ENCODE measurements around the gene PRR5L.

PRR5L gene

DNA sequence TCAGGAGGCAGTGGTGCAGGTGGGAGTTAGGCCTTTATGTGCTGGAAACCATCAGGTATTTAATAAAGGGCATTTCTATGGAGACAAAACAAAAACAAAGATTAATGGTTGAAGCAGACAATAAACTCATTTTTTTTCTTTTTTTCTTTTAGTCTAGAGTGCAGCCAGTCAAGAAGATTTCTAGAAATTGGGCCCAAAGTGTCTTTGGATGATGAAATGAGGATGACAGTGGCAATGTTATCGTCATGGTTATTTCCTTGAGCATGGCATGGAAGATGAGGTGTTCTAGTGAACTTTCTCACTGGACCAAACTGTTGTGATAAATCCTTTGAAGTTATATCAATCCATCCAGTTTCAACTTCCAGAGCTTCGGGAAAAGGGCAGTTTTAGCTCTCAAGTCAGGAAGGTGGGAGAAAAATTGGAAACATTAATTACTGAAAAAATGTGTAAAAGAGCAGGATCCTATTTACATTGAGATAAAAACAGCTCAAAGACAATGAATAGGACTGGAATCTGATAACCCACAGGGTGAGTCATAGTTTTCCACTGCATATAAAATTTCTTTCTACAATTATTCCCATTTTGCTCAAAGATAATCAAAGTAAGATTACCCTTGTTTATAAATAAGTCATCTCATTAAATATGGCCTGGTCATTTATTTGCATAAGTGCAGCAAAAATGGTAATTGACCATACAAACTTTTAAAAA is 33.0 kb downstream of the PRR5L start:
- DNase-seq = no peak

DNA sequence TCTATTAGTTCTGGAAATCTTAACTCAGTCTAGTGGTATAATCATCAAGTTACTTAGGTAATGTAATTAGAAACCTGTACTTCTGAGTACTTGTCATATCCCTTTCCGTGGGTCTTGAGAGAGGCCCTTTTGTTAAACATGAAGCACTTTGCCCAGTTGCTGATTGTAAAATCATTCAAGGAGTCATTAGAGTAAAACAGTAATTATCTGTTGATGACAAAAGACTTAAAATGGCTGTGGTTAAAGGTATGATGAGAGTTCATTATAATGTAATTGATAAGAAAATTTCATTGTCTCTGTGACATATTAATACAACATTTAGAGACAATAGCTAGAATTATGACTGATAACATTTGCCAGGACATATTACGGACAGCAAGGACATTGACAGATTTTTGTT is 34.3 kb downstream of the PRR5L start:
- DNase-seq = no peak

DNA sequence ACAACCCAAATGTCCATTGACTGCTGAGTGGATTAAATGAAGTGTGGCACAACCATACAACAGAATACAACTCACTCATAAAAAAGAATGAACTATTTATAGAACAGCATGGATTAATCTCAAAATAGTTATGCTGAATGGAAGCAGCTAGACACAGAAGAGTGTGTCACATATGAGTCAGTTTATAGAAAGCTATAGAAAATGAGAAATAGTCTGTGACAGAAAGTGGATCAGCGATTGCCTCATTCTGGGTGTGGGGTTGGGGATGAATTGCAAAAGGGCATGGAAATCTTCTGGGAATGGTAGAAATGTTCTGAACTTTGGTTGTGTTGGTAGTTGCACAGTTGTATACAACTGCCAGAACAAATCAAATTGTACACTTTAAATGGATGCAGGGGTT is 37.4 kb downstream of the PRR5L start:
- DNase-seq = no peak

DNA sequence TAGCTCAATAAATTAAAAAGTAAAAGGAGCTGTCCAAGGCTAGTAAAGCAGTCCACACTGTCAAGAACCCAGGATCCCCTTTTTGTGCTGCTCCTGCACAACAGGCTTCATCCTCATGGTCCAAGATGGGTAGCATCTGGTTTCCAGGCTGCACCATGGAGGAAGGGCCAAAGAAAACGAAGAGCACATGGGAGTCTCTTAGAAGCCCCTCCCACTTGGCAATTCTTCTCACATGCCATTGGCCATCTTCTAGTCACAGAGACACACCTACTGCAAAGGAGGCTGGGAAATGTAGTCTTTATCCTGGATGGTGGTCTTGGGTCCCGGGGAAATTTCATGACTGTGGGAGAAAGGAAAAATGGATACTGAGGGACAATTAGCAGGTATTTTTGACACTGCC is 37.8 kb downstream of the PRR5L start:
- DNase-seq = no peak

DNA sequence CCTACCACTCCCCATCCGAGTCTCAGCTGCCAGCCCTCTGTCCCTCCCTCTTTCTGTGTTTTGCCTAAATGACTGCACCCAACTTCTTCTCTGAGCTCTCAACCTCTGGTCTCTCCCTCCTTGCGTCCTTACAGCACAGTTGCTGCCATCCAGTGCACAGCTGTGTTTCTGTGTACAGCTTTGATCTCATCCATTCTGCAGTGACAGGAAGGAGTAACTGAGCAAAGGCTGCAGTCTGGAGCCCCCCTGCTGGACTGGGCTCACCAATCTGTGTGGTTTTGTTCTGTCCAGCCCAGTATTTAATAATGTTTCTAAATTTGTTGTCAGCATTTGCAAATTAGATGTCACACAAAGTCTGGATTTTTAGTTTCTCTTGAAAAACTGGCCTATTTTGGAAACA is 43.8 kb downstream of the PRR5L start:
- DNase-seq = no peak

DNA sequence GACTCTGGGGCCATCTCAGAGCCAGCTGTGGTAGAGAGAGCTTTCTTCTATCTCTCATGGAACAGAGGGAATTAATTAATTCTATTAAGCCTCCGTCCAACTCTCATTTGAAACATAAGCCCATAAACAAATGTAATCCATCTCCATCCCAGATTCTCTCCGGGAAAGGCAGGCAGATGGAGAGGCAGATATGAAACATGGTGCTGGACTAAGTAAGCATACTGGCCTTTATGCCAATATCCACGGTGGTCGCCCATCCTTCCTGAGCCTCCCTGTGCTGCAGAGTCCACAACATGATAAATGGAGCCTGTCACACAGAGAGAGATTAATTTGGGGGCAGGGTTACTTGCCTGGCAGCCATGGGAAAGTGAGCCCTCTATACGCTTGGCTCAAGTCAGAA is 44.8 kb downstream of the PRR5L start:
- DNase-seq = no peak

DNA sequence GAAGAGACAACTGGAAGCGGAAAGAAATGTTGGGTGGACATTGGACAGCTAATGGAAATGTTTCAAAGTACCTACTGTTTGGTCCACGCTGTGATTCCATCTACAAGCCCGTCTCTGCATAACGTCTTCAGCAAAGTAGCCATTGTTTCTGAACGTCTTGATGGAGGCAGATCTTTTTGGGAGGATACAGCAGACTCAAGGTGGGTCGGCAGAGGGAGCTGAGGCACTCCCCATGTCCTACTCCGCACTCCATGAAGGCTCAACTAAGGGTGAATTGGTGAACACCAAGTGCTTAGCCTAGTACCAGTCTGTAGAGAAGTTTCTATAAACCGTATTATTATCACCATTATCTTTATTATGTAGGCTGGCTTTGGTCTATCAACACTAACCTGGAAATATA is 45.8 kb downstream of the PRR5L start:
- DNase-seq = no peak

DNA sequence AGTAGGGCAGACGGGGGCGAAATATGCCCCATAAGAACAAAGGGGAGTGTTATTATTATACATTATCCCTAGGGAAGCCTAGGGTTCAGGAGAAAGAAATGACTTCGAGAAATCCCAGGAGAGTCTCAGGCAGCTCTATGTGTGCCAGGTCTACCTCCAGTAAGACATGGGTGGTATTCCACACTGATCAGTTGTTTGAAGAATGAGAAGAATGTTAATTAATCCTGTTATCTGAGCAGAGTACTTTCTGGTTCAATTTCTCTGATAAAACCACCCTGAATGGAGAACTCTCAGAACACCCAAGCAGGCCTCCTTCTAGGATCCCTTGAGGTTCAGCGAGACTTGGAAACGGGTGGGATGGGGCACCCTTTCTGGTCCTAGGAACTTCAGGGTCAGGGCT is 46.2 kb downstream of the PRR5L start:
- no peak for DNase-seq

DNA sequence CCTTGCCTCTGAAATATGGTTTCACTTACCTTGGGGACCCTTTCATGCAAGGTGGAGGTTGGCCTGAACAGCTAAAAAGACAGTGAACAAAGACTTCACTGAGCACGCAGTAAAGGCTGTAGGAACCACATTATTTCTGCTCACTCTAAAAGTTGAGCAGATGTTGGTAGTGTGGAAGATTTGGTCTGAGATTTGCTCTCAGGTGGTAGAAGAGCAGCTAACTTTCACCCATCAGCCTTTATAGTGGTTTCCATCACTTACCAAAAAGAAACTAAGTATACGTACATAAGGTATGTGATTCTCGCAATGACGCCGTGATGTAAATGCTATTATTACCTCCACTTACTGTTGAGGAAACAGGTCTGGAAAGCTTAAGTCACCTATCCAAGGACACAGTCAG is 47.3 kb downstream of the PRR5L start:
- no peak for DNase-seq

DNA sequence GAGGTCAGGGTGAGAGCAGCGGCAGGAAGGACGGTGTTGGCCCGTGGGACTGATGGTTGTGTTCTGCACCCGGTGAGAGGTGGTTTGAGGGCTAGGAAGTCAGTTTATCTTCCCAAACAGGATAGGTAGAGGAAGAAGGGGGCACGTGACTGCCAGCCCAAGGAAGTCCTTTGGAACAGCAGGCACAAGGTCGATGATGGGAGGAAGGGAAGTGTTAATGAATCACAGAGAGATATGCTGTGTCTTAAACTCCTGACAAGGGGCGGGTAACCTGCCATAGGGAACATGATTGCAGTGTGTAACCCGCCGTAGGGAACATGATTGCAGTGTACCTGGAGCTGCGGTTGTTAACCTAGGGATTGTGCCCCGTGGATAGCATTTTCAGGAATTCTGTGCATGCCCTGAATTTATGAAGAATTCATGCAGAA is 49.0 kb downstream of the PRR5L start:
- DNase-seq = no peak

DNA sequence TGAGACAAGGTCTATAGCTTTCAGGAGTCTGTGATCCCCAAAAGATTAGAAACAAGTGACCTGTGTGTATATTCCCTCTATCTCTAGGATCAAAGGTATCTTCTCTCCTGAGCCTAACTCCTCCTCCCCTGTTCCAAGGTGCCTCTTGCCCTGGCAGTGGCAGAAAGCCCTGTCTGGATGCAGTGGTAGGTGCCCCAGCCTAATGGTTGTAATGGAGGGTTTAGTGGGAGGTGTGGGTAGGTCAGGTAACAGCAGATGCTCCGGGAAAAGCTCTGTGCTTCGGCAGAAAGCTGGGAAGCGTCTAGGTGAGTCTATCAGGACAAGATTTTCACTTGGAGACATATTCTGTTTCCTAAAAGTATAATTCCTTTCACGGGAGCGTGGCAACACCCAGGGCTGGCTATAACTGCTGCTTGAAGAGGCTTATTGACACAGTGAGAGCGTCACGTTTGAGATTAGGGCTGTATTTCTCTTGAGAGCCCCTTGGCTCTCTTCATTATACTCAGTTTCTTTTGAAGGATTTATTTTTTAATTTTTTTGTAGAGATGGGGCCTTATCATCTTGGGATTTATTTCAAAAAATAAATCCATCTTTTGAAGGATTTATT is 49.5 kb downstream of the PRR5L start:
- DNase-seq = no peak

DNA sequence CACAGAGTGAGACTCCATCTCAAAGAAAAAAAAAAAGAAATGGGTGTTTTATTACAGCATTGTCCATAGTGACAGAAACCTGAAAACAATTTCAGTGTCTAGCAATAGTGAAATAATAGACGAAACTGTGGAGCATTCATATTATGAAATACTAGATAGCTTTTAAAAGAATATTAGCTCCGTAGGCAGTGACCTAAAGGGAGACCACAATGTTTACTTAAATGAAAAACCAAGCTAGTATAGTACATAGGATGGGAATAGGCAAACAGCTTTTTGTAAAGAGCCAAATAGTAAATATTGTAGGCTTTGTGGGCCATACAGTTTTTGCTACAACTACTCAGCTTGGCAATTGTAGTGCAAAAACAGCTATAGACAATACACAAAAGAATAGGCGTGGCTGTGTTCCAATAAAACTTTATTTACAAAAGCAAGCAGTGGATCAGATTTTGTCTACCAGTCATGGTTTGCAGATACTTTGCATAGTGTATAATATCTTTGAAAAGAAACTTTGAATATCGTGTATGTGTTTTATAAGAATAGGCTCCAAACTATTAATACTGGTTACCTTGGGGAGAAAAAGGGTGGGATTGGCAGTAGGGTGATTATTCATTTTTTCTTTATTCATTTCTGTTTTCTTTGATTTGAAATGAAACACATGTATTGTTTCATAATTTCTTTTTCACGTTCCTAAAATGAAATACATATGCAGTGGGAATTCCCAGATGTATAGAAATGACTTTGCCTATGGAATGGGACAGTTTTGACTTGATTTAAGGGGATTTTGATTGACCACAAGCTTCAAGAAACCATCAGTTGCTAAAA is 50.7 kb downstream of the PRR5L start:
- DNase-seq = no peak

DNA sequence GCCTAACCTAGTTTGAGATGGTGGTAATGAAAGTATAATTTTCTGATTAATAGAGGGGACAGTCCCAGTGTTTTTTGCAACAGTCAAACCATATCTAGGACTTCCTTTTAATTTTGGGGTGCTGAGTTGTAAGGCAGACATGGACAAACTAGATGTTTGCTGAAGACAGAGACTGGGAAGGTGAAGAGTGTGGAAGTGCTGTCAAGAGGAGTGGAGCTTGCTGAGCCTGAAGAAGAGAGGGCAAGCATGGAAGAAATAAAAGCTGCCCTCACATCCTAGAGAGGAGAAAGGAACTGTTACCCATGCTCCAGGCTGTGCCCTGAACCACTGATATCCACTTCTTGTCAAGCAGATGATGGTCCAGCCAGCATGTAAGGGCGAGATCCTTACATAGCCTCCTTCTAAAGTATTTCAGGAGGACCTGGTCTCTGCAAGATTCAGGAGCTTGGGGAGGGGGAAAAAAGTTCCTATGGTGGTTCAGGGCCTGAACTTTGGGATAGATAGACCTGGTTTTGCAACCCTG is 51.4 kb downstream of the PRR5L start:
- DNase-seq = no peak

DNA sequence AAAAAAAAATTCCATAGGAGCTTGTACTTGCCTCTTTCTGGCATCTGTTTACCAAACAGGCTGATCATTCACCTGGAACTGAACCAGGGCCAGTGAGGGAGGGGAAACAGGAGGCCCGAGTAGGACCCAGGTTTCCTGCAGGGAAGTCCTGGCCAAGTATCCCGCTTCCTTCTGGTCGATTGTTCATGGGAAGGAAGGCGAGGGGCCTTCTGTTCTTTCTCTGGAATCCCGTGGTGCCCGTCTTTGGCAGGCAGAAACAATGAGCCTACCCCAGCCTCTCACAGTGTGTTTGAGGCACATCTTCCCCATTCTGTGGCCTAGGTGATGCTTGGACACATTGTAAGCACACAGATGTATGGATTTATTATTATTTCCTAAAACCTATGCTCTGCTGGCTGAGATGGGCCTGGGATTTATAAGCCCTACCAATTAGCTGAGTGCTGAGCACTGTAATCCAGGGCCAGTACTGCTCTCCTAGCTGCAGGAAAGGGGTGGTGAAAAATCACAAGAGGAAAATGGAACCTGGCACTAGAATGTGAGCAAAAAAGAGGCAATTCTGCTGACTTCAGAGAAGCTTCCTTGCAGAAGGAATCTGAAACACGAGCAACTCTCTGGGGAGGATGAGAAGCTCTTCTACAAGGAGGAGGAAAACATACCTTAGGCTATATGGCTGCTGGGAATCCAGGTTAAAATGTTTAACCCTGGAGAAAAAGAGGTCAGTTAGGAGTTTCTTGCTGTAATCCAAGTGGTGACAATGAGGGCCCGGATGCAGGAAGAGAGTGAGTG is 53.5 kb downstream of the PRR5L start:
- DNase-seq = no peak

DNA sequence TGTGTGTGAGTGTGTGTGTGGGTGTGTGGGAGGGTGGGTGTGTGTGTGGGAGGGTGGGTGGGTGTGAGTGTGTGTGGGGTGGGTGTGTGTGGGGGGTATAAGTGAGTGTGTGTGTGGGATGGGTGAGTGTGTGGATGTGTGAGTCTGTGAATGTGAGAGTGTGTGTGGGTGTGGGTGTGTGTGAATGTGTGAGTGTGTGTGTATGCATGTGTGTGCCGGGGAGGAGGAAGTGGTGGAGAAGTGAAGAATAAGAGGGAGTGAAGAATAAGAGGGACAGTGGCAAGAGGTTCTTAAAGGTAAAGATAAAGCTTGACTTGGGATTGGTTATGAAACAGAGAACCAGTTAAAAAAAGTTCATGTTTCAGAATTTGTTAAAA is 54.0 kb downstream of the PRR5L start:
- no peak for DNase-seq

DNA sequence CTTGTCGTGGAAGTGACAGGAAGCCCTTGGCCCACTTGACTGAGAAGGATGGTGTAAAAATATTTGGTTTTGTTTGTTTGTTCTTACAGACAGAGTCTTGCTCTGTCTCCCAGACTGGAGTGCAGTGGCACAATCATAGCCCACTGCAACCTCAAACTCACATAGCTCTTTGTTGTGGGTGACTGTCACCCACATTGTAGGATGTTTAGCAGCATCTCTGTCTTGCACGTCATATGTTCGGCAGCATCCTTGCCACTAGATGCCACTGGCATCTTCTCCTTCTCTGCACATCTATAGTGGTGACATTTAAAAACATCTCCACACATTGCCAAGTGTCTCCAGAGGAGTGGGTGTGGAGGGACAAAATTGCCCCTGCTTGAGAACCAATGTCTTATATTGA is 56.8 kb downstream of the PRR5L start:
- DNase-seq = peak; percentile 64

DNA sequence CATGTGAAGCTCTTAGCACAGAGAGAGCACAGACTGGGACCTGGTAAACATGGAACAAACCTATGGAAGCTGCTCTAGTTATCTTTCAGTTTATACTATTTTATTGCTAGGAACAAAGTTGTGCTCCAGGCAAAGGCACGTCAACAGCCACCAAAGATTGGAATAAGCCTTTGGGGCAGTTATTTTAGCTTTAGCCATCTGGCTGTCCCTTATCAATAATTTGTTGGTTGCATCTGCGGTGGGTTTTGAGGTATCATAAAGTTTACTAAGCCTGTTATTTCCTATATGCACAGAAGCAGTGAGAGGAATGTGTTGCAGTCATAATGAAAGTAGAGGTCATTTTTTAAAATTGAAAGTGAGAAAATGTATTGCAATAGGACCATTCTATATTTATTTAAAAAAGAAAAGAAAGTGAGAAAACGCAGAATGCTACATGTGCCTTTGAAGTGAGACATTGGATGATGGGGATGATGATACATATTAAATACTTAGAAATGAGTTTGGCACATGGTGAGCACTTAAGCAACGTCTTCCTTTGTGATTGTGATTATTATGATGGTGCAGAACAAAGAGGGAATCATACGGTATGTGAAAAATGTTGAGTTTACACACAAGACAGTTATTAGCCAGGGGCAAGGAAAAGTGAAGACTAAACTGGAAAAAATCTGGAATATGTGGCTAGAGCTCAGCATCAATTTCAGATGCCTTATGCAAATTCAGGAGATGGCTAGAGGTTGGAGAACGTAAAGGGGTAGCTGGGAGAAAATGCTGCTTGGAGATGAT is 58.3 kb downstream of the PRR5L start:
- DNase-seq = no peak

DNA sequence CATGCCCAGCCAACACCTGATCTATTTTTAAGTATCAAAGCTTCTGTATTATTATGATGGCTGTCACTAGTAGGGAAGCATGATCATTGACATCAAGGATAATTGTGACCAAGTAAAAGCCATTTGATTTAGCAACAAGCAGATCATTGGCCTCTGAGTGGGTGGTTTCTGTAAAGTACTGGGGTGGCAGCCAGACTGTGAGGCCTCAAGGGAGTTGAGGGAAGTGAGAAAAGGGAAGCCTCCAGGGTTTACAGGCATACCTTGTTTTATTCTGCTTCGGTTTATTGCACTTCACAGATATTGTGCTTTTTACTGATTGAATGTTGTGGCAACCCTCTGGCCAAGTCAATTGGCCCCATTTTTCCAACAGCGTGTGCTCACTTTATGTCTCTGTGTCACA is 60.1 kb downstream of the PRR5L start:
- DNase-seq = no peak

DNA sequence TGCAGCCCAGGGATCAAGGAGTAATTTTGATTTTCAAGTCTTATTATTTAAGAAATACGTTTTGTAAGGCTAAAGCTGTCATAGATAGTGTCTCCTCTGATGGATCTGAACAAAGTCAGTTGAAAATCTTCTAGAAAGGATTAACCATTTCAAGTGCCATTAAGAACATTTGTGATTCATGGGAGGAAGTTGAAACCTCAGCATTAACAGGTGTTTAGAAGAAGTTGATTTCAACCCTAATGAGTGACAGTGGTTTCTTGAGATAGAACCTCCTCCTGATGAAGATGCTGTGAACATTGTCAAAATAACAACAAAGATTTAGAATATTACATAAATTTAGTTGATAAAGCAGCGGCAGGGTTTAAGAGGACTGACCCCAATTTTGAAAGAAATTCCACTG is 61.7 kb downstream of the PRR5L start:
- no peak for DNase-seq

DNA sequence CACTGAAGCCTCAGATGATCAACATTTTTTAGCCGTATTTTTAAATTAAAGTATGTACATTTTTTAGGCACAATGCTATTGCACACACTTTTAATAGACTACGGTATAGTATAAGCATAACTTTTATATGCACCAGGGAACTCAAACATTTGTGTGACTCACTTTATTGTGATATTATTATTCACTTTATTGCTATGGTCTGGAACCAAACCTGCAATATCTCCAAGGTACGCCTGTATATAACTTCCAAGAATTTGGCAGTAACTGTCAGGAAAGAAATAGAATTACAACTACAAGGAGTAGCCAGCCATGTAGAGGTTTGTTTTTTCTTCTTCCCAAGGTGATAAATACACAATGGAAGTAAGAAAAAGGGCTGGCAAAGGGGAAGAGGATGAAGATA is 62.3 kb downstream of the PRR5L start:
- DNase-seq = no peak

DNA sequence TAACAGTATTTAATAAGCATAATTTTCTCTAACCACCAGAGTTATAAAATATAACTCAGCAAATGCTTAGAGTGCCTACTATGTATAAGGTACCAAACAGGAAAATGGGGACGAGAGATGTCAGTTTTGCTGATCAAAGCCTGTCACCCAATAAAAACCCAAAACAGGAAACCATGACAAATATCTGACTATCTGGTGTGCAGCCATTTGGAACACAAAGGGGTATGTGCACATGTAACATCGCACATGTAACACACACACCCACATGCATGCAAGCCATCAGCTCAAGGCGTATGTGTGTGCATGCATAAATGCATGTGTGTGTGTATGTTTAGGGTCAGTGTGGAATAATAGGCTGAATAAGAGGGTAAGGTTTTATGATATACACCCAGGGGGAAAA is 64.2 kb downstream of the PRR5L start:
- no peak for DNase-seq

DNA sequence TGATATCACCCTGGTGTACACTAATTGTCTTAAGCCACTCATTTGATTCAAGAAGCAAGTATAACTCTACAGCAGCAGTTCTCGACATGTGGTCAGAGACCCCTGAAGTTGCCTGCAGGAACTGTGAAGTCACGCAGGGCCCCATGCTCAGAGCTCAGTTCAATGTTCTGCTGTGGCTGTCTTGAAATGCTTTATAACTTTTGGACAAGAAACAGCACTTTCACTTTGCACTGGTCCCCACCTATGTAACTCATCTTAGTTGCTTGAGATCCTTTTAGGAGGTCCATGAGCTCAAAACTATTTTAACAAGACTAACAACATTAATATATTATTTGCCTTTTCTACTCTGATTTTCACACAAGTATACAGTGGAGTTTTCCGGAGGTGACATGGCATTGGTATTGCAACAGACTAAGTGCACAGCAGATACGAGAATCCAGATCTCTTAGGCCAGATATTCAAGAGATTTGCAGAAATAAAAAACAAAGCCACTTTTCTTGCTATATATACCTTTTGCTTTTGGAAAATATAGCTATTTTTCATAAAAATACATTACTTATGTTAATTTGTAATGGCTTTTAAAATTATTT is 64.8 kb downstream of the PRR5L start:
- DNase-seq = no peak

Data from activated gamma-delta T cell treated with Interleukin-2 at 50 U/mL for 16 hours (primary cell).